ENCODE data around the gene LHX3.

DNA sequence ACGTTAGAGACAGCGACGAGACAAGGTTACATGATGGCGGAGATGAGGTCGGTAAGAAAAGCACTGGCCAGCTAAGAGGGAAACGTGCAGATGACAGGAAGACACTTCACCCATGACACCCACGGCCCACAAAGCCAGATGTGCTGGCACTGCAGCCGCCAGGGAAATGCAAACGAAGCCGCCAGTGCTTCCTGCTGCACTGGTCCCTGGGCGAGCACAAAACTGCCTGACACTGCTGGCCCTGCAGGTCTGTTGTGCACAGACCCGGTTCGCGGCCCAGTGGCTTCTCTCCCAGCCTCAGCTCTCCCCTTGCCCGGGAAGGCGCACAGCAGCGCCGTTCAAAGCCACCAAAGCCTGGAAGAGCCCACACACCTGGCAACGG is 20.4 kb upstream of the LHX3 start:
- TF ChIP-seq, protein P1, sequence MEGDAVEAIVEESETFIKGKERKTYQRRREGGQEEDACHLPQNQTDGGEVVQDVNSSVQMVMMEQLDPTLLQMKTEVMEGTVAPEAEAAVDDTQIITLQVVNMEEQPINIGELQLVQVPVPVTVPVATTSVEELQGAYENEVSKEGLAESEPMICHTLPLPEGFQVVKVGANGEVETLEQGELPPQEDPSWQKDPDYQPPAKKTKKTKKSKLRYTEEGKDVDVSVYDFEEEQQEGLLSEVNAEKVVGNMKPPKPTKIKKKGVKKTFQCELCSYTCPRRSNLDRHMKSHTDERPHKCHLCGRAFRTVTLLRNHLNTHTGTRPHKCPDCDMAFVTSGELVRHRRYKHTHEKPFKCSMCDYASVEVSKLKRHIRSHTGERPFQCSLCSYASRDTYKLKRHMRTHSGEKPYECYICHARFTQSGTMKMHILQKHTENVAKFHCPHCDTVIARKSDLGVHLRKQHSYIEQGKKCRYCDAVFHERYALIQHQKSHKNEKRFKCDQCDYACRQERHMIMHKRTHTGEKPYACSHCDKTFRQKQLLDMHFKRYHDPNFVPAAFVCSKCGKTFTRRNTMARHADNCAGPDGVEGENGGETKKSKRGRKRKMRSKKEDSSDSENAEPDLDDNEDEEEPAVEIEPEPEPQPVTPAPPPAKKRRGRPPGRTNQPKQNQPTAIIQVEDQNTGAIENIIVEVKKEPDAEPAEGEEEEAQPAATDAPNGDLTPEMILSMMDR (IDR thresholded peaks at IDR 0.05 in 8 of 11, conservative IDR thresholded peaks at IDR 0.05 in 3 of 11), result no peak
- peak; percentile 62 to 79 (median 77) for TF ChIP-seq POLR2AphosphoS5 (IDR thresholded peaks at IDR 0.05)
- TF ChIP-seq POLR2A (IDR thresholded peaks at IDR 0.05), result no peak
